ENCODE data around the gene MARVELD2. TPM values are rescaled to one million over a fixed set of nuclear protein-coding genes. Genes with fewer than 3 reads are reported as not detected.

MARVELD2 gene
- total and polyA plus RNA-seq, 9 of the 15 experiments (the other 6 are each of a cell fraction or from before 2014, with no cell fraction given) = 0.03 to 0.29 (median 0.06) TPM; not detected in 3

DNA sequence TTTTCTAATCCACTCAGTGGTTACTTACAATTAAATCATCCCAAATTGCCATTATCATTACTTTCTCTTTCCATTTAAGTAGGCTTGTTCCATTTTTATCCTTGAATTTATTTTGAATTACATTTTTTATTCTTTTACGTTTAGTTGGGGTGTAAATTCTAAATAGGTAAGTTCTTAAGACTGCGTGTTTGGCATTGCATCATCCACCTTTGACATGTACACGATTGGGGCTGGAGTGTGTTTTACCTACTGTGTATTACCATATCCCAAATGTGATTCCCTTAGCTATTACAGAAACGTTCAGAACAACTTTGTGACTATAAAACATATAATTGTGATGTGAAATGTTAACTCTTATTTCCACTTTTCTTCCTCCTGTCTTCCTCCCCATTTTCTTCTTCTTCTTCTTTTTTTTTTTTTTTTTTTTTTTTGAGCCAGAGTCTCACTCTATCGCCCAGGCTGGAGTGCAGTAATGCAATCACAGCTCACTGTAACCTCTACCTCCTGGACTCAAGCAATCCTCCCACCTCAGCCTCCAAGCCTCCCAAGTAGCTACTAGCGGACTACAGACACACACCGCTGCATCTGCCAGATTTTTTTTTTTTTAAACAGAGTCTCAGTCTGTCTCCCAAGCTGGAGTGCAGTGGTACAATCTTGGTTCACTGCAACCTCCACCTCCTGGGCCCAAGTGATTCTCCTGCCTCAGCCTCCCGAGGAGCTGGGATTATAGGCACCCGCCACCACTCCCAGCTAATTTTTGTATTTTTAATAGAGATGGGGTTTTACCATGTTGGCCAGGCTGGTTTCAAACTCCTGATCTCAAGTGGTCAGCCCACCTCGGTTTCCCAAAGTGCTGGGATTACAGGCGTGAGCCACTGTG is 16.7 kb downstream of the MARVELD2 start (continued):
- TF ChIP-seq, protein P1, sequence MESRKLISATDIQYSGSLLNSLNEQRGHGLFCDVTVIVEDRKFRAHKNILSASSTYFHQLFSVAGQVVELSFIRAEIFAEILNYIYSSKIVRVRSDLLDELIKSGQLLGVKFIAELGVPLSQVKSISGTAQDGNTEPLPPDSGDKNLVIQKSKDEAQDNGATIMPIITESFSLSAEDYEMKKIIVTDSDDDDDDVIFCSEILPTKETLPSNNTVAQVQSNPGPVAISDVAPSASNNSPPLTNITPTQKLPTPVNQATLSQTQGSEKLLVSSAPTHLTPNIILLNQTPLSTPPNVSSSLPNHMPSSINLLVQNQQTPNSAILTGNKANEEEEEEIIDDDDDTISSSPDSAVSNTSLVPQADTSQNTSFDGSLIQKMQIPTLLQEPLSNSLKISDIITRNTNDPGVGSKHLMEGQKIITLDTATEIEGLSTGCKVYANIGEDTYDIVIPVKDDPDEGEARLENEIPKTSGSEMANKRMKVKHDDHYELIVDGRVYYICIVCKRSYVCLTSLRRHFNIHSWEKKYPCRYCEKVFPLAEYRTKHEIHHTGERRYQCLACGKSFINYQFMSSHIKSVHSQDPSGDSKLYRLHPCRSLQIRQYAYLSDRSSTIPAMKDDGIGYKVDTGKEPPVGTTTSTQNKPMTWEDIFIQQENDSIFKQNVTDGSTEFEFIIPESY (CRISPR knock-in tag; IDR thresholded peaks at IDR 0.05) = peak; percentile 63; the same call in 1 of the 2 replicates
- TF ChIP-seq, protein P2, sequence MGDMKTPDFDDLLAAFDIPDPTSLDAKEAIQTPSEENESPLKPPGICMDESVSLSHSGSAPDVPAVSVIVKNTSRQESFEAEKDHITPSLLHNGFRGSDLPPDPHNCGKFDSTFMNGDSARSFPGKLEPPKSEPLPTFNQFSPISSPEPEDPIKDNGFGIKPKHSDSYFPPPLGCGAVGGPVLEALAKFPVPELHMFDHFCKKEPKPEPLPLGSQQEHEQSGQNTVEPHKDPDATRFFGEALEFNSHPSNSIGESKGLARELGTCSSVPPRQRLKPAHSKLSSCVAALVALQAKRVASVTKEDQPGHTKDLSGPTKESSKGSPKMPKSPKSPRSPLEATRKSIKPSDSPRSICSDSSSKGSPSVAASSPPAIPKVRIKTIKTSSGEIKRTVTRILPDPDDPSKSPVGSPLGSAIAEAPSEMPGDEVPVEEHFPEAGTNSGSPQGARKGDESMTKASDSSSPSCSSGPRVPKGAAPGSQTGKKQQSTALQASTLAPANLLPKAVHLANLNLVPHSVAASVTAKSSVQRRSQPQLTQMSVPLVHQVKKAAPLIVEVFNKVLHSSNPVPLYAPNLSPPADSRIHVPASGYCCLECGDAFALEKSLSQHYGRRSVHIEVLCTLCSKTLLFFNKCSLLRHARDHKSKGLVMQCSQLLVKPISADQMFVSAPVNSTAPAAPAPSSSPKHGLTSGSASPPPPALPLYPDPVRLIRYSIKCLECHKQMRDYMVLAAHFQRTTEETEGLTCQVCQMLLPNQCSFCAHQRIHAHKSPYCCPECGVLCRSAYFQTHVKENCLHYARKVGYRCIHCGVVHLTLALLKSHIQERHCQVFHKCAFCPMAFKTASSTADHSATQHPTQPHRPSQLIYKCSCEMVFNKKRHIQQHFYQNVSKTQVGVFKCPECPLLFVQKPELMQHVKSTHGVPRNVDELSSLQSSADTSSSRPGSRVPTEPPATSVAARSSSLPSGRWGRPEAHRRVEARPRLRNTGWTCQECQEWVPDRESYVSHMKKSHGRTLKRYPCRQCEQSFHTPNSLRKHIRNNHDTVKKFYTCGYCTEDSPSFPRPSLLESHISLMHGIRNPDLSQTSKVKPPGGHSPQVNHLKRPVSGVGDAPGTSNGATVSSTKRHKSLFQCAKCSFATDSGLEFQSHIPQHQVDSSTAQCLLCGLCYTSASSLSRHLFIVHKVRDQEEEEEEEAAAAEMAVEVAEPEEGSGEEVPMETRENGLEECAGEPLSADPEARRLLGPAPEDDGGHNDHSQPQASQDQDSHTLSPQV (IDR thresholded peaks at IDR 0.05) = no peak

Measured in K562 (cell line).